IPS DF 19.7 (cell line): Measurements from ENCODE around the gene RAB21.
"Not testable (repeated sequence)": the region's sequence is repeated elsewhere in the genome, so short reads cannot be mapped to it uniquely, and the experiment has no call there.

Experiments used
- DNase-seq: peaks from one replicate; pipeline ENCODE4 v3.0.0-alpha.2; 2013; ENCODE audit warnings: low read depth, low spot score

Gene RAB21

DNA sequence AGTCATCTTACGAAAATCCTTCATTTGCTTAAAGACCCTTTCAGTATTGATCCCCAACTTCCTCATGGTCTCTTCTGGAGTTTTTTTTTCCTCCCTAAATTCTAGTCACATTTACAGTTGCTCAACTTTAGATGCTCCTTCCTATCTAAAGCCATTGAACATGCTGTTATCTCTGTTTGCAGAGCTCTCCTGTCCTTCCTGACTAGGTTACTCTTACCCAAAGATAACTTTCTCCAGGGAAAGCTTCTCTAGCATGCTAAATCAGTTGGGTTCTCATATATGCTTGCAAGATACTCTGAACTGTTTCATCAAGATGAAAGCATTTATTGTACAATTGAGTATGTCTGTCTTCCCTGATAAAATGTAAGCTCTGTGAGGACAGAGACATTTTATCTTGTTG, 1.8 kb upstream of the RAB21 start:
- DNase-seq = no peak

DNA sequence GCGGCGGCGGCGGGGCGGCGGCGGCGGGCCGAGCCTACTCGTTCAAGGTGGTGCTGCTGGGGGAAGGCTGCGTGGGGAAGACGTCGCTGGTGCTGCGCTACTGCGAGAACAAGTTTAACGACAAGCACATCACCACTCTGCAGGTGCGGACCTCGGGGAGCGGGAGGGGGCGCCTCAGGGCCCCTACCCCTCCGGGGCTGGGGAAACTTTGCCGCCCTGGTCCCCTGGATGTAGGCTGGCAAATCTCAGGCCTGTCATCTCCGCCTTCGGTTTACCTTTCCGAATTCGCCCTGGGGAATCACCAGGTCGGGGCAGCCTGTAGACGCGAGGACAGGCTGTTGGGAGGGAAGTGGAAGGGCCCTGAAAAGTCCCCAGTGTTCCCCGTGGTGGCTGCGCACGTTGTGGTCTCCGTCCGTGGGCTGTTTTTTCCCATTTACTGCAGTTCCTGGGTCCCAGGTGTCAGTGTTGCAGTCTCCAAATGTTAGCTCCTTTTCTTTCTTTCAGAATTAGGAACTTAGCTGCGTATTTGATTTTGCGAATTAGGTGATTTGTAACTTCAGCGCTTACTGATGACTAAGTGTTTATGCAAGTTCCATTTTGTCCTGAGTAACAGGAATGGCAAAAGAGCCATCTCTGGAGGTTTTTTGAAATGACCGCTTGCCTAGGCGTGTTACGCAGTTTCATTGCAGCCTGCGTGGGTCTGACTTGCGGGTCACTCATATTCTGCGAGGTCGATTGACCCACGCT, 656 bp downstream of the RAB21 start:
- DNase-seq = no peak

DNA sequence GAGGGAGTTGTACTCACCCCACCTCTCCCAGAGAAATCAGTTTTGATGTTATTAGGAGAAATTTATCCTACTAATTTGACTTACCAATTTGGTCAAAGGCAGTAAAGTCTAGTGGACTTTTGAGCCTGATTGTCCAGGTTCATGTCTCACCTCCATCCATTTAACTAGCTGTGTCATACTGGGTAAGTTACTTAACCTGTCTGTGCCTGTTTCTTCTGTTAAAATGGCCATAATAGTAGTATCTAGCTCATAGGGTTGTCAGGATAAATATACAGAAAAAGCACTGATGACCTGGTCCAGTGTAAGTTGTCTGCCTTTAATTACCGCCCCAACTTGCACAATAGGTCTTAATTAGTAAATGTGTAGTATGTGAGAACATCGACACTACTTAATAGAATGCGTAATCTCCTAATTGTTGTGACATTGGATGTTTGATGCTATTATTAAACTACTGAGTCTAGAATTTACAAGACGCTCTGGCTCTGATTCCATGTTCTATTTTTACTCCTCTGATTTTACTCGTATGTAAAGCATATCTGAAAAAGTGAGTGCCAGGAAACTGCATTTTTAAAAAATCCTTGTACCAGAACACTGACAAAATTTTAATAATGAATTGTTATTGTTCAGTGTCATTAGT, 1.5 kb downstream of the RAB21 start:
- no peak for DNase-seq

DNA sequence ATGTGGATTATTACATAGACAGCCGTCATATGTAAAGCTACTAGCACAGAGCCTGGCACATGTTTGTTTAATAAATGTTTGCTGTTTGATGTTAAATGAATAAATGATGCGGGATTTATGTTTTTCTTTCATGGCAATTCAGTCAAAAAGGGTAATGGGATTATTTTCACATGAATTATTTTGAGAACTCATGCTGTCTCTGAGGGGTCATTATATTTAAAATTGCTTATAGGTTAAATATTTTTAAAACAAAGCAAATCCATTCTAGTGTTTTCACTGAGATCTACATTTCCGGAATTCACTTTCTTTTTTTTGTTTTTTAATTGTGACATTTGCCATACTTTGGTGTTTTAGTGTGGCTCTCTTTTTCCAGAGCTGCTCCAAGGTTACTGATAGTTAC, 5.3 kb downstream of the RAB21 start:
- no peak for DNase-seq

DNA sequence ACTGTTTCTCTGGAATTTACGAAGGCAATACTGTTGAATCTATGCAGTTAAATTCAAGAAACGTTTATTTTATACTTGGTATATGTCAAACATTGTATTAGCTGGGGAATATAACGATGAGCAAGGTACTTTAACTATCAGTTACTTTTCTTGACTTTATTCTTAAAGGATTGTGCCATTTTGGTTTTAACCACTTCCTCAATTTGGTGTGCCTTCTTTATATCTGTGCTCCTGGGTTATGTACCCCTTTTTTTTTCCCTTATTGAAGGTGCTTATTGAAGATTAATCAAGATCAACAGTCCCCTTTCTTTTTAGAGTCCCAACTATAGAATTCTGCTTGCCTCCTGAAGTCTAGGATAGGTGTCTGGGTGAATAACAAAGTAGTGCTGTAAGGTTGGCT, 5.8 kb downstream of the RAB21 start:
- DNase-seq = no peak

DNA sequence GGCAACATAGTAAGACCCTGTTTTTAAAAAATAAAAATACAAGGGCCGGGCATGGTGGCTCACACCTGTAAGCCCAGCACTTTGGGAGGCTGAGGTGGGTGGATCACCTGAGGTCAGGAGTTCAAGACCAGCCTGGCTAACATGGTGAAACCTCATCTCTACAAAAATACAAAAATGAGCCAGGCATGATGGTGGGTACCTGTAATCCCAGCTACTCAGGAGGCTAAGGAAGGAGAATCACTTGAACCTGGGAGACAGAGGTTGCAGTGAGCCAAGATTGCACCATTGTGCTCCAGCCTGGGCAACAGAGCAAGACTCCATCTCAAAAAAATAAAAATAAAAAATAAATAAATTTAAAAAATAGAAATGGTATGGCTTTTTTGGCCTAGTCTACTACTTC, 6.7 kb downstream of the RAB21 start:
- DNase-seq = not testable (repeated sequence)

DNA sequence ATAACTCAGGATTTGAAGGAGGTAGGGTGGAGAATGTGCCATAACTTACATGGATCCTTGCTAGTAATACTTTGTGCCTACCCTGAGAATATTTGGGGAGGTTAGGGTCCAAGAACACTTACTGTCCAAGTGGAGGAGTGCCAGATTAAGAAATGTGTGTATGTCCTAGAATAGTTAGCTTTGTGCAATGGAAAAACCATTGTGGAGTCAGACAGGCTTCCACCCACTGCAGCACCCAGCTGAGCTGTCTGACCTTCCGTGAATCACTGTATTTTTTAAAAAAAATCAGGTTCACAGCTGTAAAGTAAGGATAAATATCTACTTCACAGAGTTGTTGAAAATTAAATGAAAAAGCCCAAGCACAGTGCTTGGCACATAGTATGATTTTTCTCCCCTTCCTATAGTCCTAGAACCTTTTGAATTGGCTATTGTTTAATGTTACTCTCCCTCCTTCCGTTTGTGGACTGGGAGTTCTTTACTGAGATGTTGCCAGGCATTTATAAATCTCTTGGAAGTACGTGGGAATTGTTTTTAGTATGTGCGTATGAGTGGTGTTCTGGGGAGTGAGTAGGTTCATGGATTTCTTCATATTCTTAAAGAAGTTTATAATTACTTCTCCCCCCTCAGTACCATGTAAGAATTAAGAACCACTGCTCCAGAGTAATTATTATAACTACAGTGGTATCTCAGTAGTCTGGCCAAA, 9.2 kb downstream of the RAB21 start:
- DNase-seq = no peak

DNA sequence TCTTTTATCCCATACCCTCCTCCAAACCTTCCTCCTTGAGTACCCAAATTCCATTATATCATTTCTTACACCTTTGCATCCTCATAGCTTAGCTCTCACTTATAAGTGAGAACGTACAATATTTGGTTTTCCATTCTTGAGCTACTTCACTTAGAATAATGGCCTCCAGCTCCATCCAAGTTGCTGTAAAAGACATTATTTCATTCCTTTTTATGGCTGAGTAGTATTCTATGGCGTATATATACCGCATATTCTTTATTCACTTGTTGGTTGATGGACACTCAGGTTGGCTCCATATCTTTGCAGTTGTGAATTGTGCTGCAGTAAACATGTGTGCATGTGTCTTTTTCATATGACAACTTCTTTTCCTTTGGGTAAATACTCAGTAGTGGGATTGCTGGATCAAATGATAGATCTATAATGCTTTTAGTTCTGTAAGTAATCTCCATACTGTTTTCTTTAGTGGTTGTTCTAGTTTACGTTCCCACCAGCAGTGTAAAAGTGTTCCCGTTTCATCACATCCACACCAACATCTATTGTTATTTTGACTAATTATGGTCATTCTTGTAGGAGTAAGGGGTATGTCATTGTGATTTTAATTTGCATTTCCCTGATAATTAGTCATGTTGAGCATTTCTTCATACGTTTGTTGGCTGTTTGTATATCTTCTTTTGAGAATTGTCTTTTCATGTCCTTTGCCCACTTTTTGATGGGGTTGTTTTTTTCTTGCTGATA, 10.1 kb downstream of the RAB21 start:
- no peak for DNase-seq

DNA sequence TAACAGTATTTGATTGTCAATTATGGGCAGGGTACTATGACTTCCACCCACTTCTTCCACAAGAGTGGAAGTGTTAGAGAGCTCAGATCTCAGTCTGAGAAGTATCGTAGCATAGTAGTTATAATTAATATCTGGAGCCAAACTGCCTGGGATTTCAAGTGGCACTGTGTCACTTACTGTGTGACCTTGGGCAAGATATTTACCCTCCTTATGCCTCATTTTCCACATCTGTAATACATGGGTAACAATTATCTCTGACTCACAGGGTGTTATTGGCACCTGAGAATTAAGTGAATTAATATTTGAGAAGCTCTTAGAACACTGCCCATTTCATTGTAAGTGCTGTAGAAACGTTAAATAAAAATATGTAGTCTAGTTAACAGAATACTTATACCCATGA, 11.5 kb downstream of the RAB21 start:
- DNase-seq = no peak

DNA sequence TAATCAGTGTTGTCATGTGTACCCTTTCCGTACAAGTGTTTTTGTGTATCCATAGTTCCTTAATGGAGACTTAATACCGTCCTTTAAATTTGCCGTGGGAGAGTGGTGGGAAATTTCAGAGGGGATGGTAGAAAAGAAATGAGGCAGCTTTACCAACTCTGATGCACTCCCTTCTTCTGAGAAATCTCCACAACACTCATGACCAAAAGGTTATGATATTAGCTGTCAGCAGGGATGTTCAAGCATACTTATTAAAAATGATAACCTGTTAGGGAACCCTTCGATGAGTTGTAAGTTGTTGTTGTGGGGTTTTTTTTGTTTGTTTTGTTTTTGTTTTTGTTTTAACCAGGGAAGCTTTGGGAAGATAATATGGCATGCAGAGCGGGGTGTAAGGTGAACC, 12.5 kb downstream of the RAB21 start:
- DNase-seq = no peak

DNA sequence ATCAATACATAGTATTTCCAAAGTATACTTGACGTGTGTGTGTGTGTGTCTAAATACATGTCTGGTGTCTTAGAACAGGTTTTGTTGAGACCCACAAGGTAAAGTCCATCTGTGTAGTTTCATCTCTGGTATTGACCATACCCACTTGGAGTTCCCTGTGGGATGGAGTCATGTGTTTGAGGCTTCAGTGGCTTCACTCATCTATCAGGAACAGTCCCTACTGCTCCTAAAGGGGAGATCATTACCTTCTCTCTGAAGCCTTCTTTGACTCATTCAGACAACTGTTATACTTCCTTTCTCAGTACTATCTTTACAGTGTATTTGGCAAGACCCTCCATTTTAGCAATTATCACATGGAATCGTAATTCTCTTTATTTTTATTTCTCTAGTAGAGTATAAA, 14.2 kb downstream of the RAB21 start:
- no peak for DNase-seq

DNA sequence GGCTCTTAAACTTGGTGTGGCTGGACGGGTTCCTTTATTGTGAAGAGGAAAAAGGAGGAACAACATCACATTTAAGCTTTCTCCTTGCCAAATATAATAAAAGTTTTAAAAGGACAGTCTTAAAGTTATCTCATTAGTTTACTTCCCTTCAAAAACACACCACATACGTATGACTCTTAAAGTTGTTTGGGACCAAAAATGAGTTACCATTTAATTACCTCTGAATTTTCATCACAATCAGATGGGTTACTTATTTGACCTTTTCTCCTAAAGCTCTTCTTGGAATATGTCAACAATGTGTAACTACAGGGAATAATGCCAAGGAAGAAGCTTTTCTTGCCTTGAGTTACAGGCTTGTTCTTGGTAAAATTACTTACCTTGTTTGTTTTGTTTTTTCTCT, 16.4 kb downstream of the RAB21 start:
- no peak for DNase-seq

DNA sequence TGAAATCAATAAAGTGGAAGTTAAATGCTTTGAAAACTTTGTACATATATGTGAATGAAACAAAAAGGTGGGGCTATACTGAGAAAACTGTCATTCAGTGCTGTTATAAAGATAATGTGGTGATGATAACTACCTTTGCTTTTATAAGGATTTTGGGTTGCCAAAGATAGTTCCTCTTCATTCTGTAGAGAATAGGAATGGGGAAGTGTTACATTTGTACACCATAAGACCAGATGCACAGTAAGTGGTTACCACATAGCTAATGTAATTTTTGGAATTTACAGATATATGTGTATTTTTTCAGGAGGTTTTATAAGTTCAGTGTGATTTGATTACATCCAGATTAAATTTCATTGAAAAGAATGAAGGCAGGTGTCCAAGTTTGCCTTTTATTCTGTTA, 18.1 kb downstream of the RAB21 start:
- no peak for DNase-seq

DNA sequence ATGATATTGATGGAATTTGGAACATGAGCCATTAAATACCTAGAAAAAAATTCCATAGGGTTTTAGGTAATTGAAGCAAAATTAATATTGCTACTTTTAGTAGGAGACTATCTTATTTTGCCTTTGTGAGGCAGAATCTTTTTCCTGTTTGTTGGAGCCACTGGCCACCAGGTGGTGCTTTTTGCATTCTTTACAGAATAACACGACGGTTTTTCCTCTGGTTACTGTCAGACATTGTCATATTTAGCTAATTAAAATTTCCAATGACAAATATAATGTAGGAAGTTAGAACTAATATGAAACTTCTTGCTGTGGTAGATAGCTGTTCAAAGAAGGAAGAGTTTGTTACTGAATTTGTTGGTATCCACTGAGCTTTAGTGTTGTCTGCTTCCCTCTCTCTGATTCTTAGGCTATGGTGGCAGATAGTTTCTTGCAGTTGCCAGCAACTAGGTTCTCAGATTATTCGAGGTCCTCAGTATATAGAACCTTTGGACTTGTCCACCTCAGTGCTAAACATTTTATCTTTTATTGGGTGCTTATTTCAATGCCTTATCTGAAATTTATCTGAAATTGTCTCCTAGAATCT, 25.7 kb downstream of the RAB21 start:
- DNase-seq = no peak

DNA sequence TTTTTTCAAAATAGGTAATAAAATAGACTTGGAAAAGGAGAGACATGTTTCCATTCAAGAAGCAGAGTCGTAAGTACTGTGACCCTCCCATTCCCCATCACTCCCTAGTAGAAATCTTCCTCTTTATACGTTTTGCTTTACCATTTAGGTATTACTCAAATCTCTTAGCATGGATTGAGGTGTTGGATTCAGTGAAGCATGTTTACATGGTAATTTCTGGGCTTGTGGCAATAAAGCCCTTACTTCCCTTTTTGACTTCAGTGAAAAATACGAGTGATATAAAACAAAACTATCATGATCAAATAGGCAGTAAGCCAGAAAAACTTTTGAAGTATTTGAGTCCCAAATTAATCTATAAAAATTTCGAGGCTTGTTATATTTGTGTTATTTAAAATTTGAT, 27.4 kb downstream of the RAB21 start:
- no peak for DNase-seq

DNA sequence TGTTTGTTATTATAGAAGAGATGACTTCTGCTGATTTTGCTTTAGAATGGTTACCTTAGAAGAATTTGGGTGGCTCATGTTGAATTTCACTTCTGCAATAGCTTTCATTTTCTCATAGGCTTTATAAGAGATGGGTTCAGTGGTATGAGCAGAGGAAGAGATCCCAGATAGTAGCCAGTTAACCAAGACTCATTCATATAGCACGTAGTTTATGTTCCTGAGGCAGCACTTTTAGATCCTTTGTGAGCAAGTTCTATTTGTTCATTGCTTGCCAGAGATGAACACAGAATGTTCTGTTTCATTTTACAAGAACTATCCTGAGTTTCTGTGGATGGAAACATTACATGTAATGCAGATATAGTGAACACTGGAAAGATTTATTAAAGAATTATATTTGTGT, 32.2 kb downstream of the RAB21 start:
- DNase-seq = no peak

DNA sequence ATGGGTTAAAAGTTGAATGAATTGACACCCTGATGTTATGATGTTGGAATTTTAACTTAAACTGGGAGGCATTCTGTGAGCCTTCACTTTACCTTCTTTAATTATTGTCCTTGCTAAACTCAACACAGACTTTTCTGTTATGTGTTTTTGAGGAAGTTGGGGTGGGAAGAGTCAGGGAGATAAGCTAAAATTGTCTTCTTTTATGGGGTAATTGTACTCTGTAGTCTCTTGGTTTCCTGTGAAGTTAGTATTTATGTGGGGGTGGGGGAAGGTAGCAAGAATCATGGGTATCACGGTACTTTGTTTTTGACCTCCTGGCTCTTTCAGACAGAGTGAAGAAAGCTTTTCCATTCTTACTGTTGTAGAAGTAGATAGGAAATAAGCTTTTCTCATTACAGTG, 32.9 kb downstream of the RAB21 start:
- DNase-seq = no peak

DNA sequence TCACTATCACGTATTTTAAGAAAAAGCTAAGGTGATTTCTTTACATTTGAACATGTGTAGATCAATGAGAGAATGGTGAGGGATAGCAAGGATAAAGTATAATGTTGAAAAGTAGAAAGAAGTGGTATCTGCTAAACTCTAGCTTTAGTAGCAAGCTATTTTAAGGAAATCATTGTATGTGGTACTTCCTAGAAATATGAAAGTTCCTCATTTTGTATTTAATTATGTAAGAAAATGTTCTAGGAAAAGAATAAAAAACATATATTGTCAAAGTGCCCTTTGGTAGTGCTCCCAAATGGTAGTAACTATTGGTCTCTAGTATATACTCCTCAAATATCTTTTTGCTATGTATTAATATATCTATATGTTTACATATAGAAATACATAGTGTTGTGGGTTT, 35.7 kb downstream of the RAB21 start:
- DNase-seq = no peak

DNA sequence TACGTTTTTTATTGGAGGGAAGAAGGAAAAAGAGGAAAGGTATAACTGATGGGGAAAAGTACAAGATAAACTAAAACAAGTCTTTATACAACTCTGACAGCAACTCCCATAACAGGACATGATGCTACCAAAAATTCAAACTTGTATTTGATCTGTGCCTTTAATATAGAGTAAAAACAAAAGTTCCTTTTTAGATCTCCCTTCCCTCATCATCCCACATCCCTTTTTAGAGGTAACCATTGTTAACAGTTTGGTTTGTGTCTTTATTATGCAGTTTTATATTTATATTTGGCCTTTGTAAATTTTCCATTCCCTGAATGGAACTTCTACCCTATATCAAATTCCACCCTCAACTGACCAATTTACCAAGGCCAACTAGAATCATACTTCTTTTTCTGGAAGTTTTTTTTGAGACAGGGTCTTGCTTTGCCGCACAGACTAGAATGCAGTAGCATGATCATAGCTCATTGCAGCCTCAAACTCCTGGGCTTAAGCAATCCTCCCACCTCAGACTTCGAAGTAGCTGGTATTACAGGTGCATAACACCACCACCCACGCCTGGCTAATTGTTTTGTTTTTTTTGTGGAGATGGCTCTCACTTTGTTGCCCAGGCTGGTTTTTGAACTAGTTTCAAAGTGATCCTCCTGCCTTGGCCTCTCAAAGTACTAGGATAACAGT, 36.9 kb downstream of the RAB21 start:
- DNase-seq = no peak

DNA sequence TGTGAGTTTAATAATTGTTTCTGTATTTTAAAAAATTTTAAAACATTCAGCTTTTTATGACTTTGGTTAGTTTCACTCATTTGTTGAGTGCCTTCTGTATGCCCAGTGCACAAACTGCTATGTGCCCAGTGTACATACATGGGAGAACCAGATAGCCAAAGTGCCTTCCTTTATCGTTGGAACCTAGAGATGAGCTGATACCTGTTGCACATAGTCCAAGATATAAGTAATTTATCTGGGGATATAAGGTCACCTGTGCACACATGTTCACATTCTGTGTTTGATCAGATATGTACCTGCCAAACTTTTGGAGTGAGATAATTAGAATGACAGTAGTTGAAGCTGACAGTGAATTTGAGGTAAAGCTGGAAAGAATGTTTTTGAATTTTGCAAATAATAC, 37.9 kb downstream of the RAB21 start:
- no peak for DNase-seq

DNA sequence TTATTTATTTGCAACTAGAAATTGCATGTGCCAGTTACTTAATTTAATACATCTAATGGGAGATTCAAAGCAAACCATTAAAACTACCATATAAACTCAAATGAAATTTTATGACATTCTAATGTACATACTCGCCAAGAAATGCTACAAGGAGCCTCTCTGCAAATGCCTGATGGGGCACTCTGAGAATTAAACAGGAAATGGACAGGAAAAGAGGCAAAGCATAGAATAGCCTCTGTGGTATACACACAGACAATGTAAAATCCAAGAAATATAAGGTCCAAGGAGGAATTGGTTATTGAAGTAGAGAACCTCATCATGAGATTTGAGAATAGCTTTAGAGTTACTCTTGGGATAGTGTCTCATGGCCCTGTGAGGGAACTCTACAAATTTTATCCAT, 41.2 kb downstream of the RAB21 start:
- no peak for DNase-seq
